Activated naive CD8-positive, alpha-beta T cell (primary cell): ENCODE measurements around the gene STK4.

Experiments used
- H3K27ac Mint-ChIP-seq: one replicate; pipeline ENCODE4 v1.8.0; 2021; ENCODE audit warnings: mixed read lengths
- H3K27me3 Mint-ChIP-seq: one replicate; pipeline ENCODE4 v1.8.0; 2021; ENCODE audit warnings: mixed read lengths
- H3K36me3 Mint-ChIP-seq: one replicate; pipeline ENCODE4 v1.8.0; 2021; ENCODE audit warnings: mixed read lengths
- H3K4me1 Mint-ChIP-seq: one replicate; pipeline ENCODE4 v1.8.0; 2021; ENCODE audit warnings: low read depth, mixed read lengths
- H3K4me3 Mint-ChIP-seq: one replicate; pipeline ENCODE4 v1.8.0; 2021; ENCODE audit warnings: mild to moderate bottlenecking, mixed read lengths
- H3K9me3 Mint-ChIP-seq: one replicate; pipeline ENCODE4 v1.8.0; 2021; ENCODE audit warnings: low read depth, mixed read lengths

Gene STK4

GRCh38 chr20:44961011-44961869 lies 5.1 kb upstream of the STK4 start:
- peaks cover 5% of the 10 kb centered on the region for H3K36me3 Mint-ChIP-seq
- peaks cover 73% of the 10 kb centered on the region for H3K4me1 Mint-ChIP-seq
- peak overlapping the region; percentile 99 for H3K27ac Mint-ChIP-seq
- H3K27me3 Mint-ChIP-seq = no peaks in the 10 kb centered on the region
- H3K9me3 Mint-ChIP-seq = no peaks in the 10 kb centered on the region
- peak overlapping the region; percentile 98 for H3K4me3 Mint-ChIP-seq

DNA sequence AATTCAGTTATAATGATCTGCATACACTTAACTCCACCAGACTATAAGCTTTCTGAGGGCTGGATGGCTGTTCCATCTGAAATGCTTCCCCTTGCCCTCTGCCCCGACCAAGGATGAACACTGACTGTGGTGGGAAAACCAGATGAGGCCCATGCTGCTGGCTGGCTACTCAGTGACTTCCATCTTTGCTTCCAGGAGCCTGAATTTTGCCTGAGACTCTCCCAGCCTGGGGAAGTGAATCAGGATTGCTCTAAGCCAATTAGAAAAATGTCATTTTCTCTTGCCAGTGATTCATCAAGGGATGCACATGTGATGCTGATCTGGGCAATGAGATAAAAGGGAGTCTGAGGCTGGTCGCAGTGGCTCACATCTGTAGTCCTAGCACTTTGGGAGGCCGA lies 4.4 kb upstream of the STK4 start:
- H3K4me3 Mint-ChIP-seq = peak overlapping the region; percentile 98
- H3K27ac Mint-ChIP-seq = peak overlapping the region; percentile 99
- H3K9me3 Mint-ChIP-seq = no peaks in the 10 kb centered on the region
- peaks cover 5% of the 10 kb centered on the region for H3K36me3 Mint-ChIP-seq
- no peaks in the 10 kb centered on the region for H3K27me3 Mint-ChIP-seq
- peaks cover 66% of the 10 kb centered on the region for H3K4me1 Mint-ChIP-seq

DNA sequence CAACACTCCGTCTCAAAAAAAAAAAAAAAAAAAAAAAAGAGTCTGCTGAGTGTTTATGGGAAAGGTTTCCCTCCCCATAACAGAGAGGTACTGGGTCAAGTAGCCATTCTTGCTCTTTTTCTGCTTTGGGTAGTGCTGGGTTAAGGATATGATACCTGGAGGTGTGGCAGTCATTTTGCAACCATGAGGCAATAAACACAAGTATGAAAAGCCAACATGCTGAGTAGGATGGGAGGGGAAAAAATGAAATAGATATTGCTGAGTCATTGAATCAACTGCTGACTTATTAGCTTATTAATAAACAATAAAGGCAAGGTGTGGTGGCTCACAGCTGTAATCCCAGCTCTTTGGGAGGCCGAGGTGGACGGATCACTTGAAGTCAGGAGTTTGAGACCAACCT lies 3.8 kb upstream of the STK4 start:
- Mint-ChIP-seq H3K9me3 (no peaks in the 10 kb centered on the region), H3K36me3 (peaks cover 6% of the 10 kb centered on the region), H3K4me1 (peaks cover 61% of the 10 kb centered on the region), H3K4me3 (no peak overlapping the region), H3K27ac (no peak overlapping the region), H3K27me3 (no peaks in the 10 kb centered on the region)

- H3K36me3 Mint-ChIP-seq = peaks cover 10% of the 10 kb centered on the region
- no peaks in the 10 kb centered on the region for H3K9me3 Mint-ChIP-seq
- H3K27ac Mint-ChIP-seq = peak overlapping the region; percentile 41
- no peaks in the 10 kb centered on the region for H3K27me3 Mint-ChIP-seq
- peak overlapping the region; percentile 30 for H3K4me3 Mint-ChIP-seq
- H3K4me1 Mint-ChIP-seq = peaks cover 55% of the 10 kb centered on the region
Observed at GRCh38 chr20:44963325-44964215, 2.7 kb upstream of the STK4 start.

DNA sequence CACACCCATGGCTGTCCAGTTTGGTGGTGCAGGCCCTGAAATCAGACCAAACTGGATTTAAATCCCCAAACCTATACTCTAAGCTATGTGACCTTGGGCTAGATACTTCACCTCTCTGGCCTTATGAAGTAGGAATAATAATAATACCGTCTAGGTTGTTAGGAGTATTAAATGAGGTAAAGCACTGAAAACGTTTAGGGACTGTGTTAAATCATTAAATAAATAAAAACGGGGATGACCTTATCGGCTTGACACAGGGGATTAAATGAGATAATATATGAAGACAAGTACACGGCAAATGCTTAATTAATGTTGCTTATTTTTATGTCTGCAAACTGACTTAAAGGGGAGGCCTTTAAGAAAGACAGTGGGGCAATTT lies 672 bp upstream of the STK4 start:
- Mint-ChIP-seq H3K9me3 (no peaks in the 10 kb centered on the region), H3K27me3 (no peaks in the 10 kb centered on the region), H3K4me3 (peak overlapping the region; percentile 98), H3K36me3 (peaks cover 12% of the 10 kb centered on the region), H3K4me1 (peaks cover 59% of the 10 kb centered on the region), H3K27ac (peak overlapping the region; percentile 99)

DNA sequence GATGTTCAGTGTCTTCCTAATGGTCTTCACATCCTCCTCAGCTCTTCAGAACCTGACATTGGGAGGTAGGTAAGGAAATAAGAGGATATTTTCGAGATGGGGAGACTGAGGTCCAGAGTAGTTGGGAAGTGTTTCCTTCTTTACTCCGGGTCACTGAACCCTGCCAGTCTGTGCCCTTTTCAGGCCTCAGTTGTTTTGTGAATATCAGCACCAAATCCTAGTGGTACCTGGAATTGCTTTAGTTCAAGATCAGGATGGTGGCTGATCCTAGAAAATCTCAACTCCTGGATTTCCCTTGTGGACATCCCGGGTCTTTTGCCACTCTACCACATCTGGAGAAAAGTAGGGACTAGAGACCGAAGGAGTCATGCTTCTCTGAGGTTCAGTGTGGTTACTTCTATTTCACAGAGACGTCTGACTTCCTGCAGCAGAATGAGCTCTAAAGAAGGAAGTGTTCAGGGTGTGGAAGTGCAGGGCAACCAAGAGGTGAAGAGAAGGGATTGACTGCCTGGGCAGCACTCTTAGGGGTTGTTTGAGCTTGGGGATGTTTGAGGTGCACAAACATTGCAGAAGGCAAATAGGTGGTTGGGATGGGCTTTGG lies 995 bp downstream of the STK4 start:
- peaks cover 60% of the 10 kb centered on the region for H3K4me1 Mint-ChIP-seq
- H3K27ac Mint-ChIP-seq = peak overlapping the region; percentile 99
- peaks cover 12% of the 10 kb centered on the region for H3K36me3 Mint-ChIP-seq
- H3K9me3 Mint-ChIP-seq = no peaks in the 10 kb centered on the region
- no peaks in the 10 kb centered on the region for H3K27me3 Mint-ChIP-seq
- H3K4me3 Mint-ChIP-seq = peak overlapping the region; percentile 98

GRCh38 chr20:44969300-44969894 lies 3.1 kb downstream of the STK4 start:
- Mint-ChIP-seq H3K9me3 (no peaks in the 10 kb centered on the region), H3K4me3 (peak overlapping the region; percentile 98), H3K4me1 (peaks cover 64% of the 10 kb centered on the region), H3K27me3 (no peaks in the 10 kb centered on the region), H3K36me3 (peaks cover 27% of the 10 kb centered on the region), H3K27ac (peak overlapping the region; percentile 99)

DNA sequence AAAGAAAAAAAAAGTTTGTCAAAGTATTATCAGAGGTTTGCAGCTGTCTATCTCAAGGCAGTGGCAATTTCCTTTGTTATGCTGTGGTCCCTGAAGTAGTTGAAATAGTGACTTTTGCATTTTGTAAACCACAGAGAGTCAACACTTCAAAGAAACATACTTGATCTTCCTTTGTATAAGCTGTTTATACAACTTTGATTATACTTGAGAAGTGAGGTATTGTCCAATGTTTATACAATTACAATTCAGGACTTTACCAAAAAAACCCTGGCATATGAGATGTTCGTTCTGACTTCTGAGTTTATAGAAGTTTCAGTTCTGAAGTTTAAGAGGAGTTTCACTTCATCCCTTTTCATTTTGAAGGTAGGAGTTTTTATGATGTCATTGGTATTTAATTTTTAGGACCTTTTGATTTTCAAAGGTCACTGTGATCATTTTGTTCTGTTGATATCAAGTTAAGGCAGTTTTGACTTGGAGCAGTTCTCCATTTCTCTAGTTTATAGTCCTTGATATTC lies 4.0 kb downstream of the STK4 start:
- Mint-ChIP-seq H3K27ac (peak overlapping the region; percentile 99), H3K27me3 (no peaks in the 10 kb centered on the region), H3K4me3 (peak overlapping the region; percentile 98), H3K9me3 (no peaks in the 10 kb centered on the region), H3K36me3 (peaks cover 34% of the 10 kb centered on the region), H3K4me1 (peaks cover 70% of the 10 kb centered on the region)

GRCh38 chr20:44973053-44973452 lies 6.7 kb downstream of the STK4 start:
- Mint-ChIP-seq H3K27ac (peak overlapping the region; percentile 91), H3K36me3 (peaks cover 50% of the 10 kb centered on the region), H3K4me1 (peaks cover 89% of the 10 kb centered on the region), H3K27me3 (no peaks in the 10 kb centered on the region), H3K4me3 (peak overlapping the region; percentile 65), H3K9me3 (no peaks in the 10 kb centered on the region)

GRCh38 chr20:44976698-44977097 lies 10.4 kb downstream of the STK4 start:
- H3K27me3 Mint-ChIP-seq = no peaks in the 10 kb centered on the region
- peak overlapping the region; percentile 63 for H3K4me3 Mint-ChIP-seq
- peak overlapping the region; percentile 95 for H3K27ac Mint-ChIP-seq
- H3K9me3 Mint-ChIP-seq = no peaks in the 10 kb centered on the region
- H3K4me1 Mint-ChIP-seq = peaks cover 93% of the 10 kb centered on the region
- peaks cover 51% of the 10 kb centered on the region for H3K36me3 Mint-ChIP-seq

- peaks cover 52% of the 10 kb centered on the region for H3K36me3 Mint-ChIP-seq
- peaks cover 91% of the 10 kb centered on the region for H3K4me1 Mint-ChIP-seq
- no peaks in the 10 kb centered on the region for H3K27me3 Mint-ChIP-seq
- peak overlapping the region; percentile 80 for H3K4me3 Mint-ChIP-seq
- H3K9me3 Mint-ChIP-seq = no peaks in the 10 kb centered on the region
- peak overlapping the region; percentile 95 for H3K27ac Mint-ChIP-seq
Observed at GRCh38 chr20:44979090-44979621, 12.8 kb downstream of the STK4 start.

- Mint-ChIP-seq H3K9me3 (no peaks in the 10 kb centered on the region), H3K36me3 (peaks cover 42% of the 10 kb centered on the region), H3K4me1 (peaks cover 90% of the 10 kb centered on the region), H3K27ac (peak overlapping the region; percentile 95), H3K27me3 (no peaks in the 10 kb centered on the region), H3K4me3 (peak overlapping the region; percentile 15)
Observed at GRCh38 chr20:44981736-44982406, 15.6 kb downstream of the STK4 start.

GRCh38 chr20:44983093-44983674 lies 16.9 kb downstream of the STK4 start:
- no peaks in the 10 kb centered on the region for H3K27me3 Mint-ChIP-seq
- peak overlapping the region; percentile 50 for H3K4me3 Mint-ChIP-seq
- H3K4me1 Mint-ChIP-seq = peaks cover 83% of the 10 kb centered on the region
- H3K9me3 Mint-ChIP-seq = no peaks in the 10 kb centered on the region
- H3K36me3 Mint-ChIP-seq = peaks cover 36% of the 10 kb centered on the region
- peak overlapping the region; percentile 95 for H3K27ac Mint-ChIP-seq
